ENCODE data around the gene CDC42EP5.
"Not testable (repeated sequence)": the region's sequence is repeated elsewhere in the genome, so short reads cannot be mapped to it uniquely, and the experiment has no call there.

CDC42EP5 gene, protein sequence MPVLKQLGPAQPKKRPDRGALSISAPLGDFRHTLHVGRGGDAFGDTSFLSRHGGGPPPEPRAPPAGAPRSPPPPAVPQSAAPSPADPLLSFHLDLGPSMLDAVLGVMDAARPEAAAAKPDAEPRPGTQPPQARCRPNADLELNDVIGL

DNA sequence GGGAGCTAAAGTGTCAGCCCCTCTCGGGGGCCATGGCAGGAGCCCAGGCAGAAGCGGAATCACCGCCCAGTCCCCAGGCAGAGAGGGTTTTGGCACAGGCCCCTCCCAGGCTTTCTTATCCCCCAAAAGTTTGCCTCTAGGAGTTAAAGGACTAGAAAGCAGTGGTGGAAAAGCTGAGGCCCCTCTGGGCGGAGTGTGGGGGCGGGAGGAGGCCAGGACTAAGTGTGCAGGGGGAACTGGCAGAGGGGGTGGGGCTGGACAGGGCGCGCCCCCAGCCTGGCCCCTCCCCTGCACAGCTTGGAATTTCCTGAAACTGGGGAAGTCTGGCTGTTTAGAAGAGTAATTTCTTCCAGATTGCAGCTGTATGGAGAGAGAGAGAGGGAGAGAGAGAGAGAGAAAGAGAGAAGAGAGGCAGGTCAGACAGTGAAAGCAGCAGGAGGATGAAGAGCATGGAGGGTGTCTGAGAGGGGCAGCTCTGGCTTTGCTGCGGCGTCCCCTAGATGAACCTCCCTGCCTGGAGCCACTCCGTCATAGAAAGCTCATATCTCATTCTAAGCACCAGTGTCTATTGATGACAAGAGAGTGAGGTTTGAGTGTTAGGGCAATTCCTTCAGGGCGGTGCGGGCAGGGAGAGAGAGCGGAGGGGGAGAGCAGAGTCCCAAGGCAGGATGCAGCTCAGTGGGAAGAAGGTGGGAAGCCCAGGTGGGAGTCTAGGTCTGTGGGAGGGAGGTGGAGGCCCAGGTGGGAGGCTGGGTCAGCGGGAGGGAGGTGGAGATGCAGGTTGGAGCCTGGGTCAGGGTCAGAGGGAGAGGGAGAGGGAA is at the start of gene CDC42EP5:
Gene CDC42EP5, minus strand, starts transcription at position 226 of the 821 bp plus-strand sequence. CDS start 7,749 bp downstream, outside the sequence.
- DNase-seq (ENCODE audit: low read depth) = no peak

DNA sequence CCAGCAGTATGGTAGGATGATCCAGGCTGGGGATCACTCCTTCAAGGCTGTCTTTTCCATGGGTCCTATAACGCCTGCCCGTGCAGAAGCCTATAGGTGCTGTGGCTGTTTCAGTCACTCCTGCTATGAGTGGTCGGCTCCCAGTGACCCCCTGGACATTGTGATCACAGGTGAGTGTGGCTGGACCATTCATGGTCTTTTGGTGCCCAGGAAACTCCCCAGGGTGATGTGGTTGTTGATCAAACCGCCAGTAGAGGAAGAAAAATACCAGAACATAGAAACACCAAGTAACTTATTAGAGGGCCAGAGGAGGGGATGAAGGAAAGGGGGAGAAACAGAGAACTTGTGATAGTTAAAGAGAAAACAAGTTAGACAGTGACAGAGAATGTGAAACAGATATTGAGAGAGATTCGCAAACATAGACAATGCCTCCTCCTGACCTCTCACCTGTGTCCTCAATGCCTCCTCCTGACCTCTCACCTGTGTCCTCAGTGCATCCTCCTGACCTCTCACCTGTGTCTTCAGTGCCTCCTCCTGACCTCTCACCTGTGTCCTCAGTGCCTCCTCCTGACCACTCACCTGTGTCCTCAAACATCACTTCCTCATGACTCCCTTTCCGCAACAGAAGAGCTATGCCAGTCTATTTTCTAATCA is 48.9 kb upstream of the CDC42EP5 start:
- DNase-seq (ENCODE audit: low read depth) = no peak

DNA sequence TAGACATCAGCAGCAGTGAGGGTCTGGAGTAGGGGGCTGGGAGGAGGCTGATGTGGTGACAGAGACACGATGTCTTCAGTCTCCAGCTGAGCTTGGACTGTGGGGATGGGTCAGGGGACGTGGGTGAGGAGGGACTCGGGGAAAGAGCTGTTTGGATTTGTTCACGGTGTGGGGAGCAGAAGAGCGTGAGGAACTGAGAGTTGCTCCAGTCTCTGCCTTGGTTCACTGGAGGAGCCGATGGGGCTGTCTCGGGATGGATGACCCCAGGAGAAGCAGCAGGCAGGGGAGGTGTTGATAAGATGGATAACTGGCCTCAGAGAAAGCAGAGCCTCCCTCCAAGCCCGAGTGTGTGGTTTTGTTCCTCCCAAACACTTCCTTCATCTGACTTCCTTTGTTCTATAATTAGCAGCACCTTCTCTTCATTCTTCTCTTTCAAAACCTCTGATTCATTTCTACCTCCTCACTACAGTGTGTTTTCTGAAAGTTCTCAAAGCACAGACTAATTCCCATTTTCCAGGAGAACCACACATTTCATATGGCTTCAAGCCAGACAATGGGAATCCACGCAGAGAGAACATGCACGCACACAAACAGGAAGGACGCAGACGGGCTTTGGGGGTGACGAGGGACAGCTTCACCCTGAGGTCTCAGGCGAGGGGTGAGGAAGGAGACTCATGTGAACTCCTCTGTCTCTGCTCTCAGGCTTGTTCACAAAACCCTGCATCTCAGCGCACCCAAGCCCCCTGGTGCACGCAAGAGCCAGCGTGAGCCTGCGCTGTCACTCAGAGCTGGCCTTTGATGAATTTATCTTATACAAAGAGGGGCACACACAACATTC is 48.1 kb upstream of the CDC42EP5 start:
- DNase-seq (ENCODE audit: low read depth) = no peak

DNA sequence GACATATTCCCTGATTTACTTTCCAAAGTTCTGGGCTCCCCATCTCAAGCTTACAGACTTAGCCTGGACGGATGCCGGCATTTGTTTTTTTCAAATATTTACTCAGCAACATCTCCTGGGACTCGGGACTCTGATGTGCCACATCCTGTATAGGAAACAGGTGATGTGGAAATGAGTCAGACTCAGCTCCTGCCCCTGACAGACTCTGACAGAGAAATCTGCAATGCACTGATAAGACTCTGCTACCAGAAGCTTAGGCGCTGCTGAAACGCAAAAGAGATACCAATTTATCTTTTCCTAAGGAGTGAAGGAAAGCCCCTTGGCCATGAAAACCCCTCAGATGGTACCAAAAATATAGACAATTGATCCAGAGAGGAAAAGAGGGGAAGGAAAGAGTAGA is 45.7 kb upstream of the CDC42EP5 start:
- DNase-seq (ENCODE audit: low read depth) = no peak

DNA sequence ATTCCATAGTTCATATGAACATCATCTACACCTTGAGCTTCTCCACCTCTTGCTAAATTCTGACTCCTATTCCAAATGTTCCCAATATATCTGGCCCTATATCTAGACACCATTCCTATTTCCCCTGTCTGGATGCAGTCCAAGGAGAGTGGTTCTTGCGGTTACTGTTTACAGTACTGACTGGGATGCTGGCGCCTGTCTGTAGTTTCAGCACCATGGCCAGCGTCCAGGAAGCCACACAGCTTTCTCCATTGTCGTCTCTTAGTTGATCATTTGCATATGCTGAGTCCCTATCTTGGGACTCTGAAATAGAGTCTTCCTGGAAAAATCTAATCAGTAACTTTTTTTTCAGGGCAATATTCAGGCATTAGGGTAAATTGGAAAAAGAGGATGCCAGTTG is 44.4 kb upstream of the CDC42EP5 start:
- DNase-seq (ENCODE audit: low read depth) = peak; percentile 17

DNA sequence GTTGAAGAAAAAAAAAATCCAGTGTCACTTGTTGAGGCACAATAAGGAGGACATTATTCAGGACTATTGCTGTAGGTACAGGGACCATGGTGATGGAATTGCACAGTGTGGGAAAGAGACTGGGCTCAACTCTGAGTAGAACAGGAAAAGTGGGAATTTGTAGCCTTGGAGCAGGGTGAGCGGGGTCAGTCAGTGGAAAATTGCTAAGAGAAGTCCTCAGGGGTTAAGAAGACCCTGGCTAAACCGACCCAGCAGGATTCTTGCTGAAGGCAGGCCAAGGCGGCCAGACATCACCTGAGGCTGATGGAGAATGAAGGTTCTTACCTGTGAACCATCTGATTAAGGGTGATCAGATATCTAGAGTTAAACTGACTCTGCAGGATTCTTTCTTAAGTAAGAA is 42.1 kb upstream of the CDC42EP5 start:
- DNase-seq (ENCODE audit: low read depth) = no peak

DNA sequence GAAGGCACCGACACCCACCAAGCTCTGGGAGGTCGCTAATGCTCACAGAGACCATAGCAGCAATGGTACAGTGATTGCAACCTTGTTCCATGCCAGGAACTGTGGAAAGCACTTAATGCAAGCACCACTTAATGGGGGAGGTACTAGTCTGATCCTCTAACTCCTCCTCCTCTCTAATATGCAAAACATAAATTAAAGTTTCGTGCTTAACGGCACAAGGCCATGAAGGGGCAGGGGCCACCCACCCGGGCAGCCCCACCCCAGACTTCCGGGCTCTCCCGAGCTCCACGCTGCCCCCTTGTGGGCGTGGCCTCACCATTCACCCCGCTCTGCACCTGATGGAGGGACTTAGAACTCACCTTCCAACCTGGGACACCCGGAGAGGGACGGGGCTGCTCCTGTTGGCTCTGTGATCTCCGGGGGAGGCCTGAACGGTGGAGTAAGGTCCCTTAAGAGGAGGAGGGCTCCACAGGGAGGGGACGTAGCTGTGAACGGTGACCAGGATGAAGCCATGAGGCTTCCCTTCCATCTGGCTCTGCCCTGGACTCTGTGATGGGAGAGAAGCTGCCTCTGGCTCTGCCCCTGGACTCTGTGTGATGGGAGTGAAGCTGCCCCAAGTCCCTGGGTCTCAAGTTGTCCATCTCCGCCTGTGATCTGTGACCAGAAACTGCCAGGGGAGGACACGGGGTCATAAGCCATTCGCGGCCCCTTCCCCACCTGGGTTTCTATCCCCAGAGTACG is 36.3 kb upstream of the CDC42EP5 start:
- not testable (repeated sequence) for DNase-seq (ENCODE audit: low read depth)

DNA sequence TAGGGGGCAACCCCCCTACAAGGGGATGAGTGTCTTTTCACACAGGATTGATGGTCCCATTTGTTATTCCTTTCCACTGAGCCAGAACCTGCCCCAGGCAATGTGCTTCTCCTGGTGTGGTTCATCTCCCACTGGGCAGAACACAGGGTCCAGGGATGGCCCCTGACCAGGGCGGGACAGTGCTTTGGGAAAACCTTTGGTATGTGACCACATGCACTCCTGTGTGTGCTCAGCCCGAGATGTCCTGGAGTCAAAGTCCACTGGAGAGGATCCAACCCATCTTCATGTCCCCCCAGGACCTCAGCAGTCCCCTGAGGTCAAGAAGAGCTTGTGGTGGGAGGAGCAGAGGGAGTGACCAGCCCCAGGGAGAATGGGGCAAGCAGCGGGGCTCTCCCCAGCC is 35.4 kb upstream of the CDC42EP5 start:
- DNase-seq (ENCODE audit: low read depth) = not testable (repeated sequence)

DNA sequence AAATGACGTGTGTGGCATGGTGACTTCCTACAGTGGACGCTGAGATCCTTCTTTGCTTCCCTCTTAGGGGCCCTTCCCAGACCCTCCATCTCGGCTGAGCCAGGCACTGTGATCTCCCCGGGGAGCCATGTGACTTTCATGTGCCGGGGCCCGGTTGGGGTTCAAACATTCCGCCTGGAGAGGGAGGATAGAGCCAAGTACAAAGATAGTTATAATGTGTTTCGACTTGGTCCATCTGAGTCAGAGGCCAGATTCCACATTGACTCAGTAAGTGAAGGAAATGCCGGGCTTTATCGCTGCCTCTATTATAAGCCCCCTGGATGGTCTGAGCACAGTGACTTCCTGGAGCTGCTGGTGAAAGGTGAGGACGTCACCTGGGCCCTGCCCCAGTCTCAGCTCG is 34.7 kb upstream of the CDC42EP5 start:
- DNase-seq (ENCODE audit: low read depth) = no peak

DNA sequence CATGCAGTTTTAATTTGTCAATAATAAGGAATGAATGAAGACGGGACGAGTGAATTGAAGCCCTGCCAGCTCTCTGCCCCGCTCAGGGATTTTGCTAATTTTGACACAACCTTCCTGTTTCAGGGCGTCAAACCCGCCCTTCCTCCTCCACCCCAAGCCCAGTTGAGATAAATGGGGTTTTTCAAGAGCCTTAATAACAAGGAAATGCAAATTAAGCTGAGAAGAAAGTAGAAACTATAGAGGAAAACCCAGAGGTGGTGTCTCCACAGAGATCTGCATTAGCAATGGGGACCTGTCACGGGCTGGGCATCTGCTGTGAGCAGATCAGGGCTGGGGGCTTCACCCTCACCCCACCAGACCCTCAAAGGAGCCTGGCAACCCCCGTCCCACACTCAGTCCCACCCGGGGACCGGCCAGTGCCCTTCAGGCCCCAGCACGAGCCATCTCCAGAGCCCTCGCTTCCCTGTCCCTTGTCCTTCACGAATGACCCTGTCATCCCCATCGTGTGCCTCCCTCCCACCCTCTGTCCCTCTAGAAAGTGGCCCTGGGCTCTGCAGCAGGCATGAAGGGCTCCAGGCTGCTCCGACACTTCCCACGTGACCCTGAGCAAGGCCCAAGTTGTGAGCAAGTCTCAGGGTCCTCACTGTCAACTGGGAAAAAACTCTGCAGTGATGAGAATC is 34.1 kb upstream of the CDC42EP5 start:
- not testable (repeated sequence) for DNase-seq (ENCODE audit: low read depth)

DNA sequence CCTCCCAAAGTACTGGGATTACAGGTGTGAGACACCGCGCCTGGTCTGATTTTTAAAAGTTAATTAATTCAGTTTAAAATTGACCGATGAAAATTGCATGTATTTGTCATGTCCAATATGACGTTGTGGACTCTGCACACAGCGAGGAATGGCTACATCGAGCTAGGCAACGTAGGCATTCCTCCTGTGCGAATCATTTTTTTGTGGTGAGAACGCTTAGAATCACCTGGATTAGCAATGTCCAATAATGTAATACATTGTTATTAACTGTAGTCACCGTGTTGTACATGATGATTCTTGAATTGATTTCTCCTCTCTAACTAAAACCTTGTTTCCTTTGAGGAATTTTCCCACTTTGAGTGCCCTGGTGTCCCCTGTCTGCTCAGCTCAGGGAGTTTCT is 33.0 kb upstream of the CDC42EP5 start:
- no peak for DNase-seq (ENCODE audit: low read depth)

DNA sequence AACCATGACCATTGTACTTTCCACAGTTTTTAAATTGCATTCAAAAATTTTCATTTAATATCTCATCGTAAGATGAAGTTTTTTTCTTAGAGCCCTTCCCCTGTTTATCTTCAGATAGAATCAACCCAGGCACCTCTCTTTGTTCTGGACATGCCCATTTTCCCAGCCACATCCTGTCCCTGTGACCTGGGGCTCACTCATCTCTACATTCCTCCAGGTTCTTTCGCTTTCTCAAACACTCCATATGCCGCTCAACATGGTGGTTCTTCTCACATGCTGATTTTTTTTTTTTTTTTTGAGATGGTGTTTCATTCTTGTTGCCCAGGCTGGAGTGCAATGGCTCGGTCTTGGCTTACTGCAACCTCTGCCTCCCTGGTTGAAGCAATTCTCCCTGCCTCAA is 32.4 kb upstream of the CDC42EP5 start:
- not testable (repeated sequence) for DNase-seq (ENCODE audit: low read depth)

DNA sequence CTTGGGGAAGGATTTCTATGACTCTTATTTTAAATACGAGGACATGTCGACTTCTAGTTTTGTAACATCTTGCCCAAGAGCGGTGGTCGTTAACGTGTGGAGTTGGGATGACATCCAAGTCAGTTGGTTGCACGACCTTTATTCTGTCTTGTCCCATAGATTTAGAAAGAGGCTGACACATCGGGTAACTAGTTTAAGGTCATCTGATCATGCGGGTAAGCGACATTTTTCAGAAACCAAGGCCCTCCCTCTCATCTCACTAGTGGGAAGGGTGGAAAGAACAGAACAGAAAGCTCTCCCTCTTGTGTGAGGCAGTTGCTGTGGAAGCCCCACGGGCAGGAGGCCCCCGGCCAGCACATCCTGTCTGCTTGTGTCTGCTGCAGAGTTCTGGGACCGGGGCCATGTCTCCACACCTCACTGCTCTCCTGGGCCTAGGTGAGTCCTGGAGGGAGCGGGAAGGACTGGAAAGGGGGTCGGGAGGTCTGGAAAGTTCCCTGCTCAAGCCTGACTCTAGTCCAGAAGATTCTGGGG is 29.5 kb upstream of the CDC42EP5 start, which contains the start of gene LAIR2:
Gene LAIR2, plus strand, starts transcription at position 314 of the 531 bp plus-strand sequence. Its CDS starts 88 bp downstream, at position 402.
- DNase-seq (ENCODE audit: low read depth) = no peak

DNA sequence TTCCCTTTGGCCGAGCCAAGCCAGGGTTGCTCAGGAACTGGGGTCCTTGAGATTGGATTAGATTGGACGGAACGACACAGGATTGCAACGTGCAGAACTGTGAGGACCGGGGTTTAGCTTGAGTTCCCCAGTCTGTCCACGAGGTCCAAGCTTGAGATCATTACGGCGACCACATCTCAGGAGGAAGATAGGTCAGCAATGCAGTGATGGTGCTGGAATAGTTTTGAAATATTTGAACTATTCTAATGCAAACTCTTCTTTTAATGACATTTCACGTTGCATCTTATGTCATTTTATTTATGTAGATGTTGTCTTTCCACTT is 25.3 kb upstream of the CDC42EP5 start:
- not testable (repeated sequence) for DNase-seq (ENCODE audit: low read depth)

DNA sequence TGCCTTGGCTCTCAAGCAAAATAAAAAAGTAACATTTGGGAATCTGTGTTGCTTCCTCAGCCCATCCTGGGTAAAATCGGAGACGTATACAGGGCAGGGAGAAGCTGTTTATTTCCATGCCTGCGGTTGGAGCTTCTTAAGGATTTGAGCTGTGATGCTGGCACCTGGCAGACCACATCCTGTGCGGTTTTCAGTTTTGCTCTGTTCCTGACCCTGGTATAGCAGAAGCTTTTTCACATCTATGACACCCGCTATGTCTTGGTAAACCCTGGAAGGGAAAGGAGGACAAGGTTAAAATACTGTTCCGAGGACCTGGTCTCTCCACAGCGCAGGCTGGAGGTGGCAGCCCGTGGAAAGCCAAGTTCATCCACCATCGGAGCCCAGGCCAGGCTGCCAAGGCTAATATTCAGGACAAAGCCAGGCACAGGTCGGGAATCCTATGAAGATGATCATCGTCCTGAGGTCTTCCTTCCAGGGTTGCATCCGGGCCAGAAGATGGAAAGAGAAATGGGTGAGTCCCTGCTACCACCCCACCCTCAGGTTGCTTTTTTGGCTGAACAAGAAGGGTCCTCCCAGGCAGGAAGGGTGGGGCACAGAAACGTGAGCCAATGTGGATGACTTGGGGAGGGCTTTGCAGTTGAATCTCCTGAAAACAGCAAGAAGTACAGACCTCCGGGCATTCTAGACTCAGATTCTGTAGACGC is 24.8 kb upstream of the CDC42EP5 start:
- DNase-seq (ENCODE audit: low read depth) = not testable (repeated sequence)

DNA sequence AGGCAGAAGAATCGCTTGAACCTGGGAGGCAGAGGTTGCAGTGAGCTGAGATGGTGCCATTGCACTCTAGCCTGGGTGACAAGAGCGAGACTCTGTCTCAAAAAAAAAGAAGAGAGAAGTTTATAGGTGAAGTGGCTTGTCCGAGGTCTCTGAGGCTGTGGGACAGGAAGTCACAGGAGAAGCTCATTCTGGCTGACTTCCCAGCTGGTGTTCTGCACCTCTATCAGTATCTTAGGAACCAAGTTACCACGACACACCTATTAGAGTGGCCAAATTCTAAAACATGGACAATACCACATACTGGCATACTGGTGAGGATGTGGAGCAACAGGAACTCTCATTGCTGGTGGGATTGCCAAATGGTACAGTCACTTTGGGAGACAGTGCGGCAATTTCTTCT is 22.2 kb upstream of the CDC42EP5 start:
- not testable (repeated sequence) for DNase-seq (ENCODE audit: low read depth)

DNA sequence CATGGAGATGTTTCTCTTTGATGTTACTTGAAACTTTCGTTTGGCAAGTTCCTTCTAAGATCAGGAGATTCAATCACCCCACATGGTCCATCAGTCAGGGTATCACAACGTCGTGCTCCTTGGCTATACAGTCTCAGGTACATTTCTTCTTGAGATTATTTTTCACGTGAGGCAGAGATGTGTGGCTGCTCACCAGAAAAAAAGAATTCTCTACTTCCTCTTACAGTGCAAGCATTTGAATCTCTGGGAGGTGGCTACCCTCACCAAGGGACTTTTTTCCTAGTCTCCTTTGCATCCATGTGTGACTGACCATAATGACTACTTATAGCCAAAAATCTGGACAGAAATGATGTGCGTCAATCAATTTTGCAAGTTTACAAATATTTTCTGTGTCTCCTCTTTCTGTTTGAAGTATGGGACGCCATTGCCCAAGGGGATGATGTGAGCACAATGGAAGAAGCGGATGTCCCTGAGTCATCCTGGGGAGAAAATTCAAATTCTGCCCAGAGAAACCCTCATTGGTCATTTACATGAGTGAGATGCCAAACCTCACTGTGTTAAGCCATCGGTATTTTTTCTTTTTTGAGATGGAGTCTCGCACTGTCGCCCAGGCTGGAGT is 21.0 kb upstream of the CDC42EP5 start:
- DNase-seq (ENCODE audit: low read depth) = no peak

DNA sequence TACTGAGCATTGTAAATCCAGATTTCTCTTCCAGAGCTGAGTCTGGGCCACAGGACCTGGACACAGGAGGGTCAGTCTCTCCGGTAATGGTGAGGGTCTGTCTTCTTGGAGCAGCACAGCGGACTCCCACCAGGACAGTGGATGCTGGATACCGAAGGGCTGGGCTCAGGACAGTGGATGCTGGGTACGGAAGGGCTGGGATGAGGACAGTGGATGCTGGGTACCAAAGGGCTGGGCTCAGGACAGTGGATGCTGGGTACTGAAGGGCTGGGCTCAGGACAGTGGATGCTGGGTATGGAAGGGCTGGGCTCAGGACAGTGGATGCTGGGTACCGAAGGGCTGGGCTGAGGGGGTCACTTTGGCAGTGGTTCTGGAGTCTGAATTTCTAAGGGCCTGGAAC is 20.0 kb upstream of the CDC42EP5 start:
- not testable (repeated sequence) for DNase-seq (ENCODE audit: low read depth)

DNA sequence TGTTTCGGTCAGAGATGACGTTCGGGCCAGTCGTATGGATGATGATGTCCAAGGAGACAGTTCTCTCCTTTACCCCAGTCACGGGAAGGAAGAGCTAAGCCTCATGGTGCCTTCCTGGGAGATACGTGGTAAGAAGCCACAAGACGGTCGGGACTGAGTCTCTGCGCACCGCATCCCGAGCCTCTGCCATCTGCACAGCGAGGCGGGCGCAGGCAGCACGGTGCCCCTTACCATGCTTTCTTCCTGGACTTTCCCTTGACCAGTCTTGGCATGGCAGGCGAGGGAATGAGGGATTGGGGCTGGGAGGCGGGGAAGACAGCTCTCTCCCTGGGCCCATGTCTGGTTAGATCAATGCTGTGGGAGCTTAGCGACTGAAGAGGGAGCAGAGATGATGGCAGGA is 19.5 kb upstream of the CDC42EP5 start:
- DNase-seq (ENCODE audit: low read depth) = no peak

DNA sequence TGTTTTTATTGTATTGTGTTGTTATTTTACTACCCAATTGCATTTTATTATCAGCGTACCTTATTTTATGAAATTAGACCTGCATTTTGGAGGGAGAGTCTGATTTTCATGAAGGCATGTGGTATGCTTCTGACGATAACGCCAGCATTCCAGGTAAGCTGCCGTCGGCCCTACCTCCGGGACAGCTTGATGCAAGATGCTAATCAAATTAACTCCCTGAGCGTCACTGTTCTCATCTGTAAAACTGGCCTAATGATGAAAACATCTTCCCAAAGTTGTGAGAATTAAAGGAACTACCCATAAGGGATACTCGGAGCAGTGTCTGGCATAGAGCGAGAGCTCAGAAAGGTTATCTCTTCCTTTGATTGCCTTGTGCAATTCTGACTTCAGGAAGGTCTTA is 16.7 kb upstream of the CDC42EP5 start:
- no peak for DNase-seq (ENCODE audit: low read depth)
